HG03108 (cell line): ENCODE results near the gene TCEA3.

Source experiments
- ATAC-seq: cut with Tn5 transposase; IDR thresholded peaks from one replicate; pipeline ENCODE4 v1.9.1; 2021; ENCODE audit warnings: moderate library complexity; ENCODE audit not compliant: unreplicated experiment

TCEA3 gene

GRCh38 chr1:23341931-23342692, 82.4 kb downstream of the TCEA3 start:
- ATAC-seq = no peak

GRCh38 chr1:23339632-23340031, 84.9 kb downstream of the TCEA3 start:
- ATAC-seq = no peak

GRCh38 chr1:23337869-23338268, 86.7 kb downstream of the TCEA3 start:
- no peak for ATAC-seq

GRCh38 chr1:23331713-23332112, 92.8 kb downstream of the TCEA3 start:
- ATAC-seq = no peak
